Ishikawa (cell line): ENCODE results near the gene SORCS3.

ENCODE experiments used
- CEBPB ChIP-seq: IDR thresholded peaks from 2 replicates; pipeline ENCODE4 v1.6.1; 2012
- EP300 ChIP-seq: IDR thresholded peaks from 2 replicates; pipeline ENCODE4 v1.6.1; 2012; ENCODE audit warnings: borderline replicate concordance
- FOXM1 ChIP-seq: IDR thresholded peaks from 2 replicates; pipeline ENCODE4 v1.6.1; 2012; ENCODE audit warnings: low read depth, borderline replicate concordance
- TCF12 ChIP-seq: IDR thresholded peaks from 2 replicates; pipeline ENCODE4 v1.6.1; 2012; ENCODE audit warnings: low read depth
- YY1 ChIP-seq: IDR thresholded peaks from 2 replicates; pipeline ENCODE4 v1.6.1; 2012; ENCODE audit warnings: low read depth
- TF ChIP-seq, protein P1 (sequence below): IDR thresholded peaks from 2 replicates; pipeline ENCODE4 v1.6.1; 2012; ENCODE audit warnings: low read depth, mild to moderate bottlenecking
- TF ChIP-seq, protein P2 (sequence below): IDR thresholded peaks from 2 replicates; pipeline ENCODE4 v1.6.1; 2012
- TF ChIP-seq, protein P3 (sequence below): IDR thresholded peaks from 2 replicates; pipeline ENCODE4 v1.6.1; 2012

DNA sequence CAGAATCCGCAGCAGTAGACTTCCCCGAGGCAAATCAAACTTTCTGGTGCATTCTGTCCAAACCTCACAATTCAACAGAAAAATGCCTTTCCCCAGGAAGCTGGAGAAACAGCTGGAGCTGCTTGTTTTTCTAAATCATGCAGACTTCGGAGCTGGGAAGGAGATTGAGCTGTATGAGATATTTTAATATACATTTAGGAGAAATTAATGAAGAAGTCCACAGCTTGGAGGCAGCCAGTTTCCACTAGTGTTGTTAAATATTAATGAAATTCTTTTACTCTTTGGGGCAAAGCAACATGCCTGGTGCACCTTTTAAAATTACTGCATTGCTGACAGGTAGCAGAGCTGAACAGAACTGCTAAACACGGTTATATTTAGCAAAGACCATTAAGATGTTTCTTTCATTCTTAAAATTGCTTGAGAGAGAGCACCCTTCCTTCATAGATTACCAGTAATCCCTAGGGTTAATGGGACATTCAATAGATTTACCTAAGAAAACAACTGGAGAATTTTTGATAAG, 566.4 kb downstream of the SORCS3 start:
- TF ChIP-seq EP300 (no peak), YY1 (no peak), CEBPB (no peak), FOXM1 (no peak), TCF12 (no peak)
- TF ChIP-seq, protein P1, sequence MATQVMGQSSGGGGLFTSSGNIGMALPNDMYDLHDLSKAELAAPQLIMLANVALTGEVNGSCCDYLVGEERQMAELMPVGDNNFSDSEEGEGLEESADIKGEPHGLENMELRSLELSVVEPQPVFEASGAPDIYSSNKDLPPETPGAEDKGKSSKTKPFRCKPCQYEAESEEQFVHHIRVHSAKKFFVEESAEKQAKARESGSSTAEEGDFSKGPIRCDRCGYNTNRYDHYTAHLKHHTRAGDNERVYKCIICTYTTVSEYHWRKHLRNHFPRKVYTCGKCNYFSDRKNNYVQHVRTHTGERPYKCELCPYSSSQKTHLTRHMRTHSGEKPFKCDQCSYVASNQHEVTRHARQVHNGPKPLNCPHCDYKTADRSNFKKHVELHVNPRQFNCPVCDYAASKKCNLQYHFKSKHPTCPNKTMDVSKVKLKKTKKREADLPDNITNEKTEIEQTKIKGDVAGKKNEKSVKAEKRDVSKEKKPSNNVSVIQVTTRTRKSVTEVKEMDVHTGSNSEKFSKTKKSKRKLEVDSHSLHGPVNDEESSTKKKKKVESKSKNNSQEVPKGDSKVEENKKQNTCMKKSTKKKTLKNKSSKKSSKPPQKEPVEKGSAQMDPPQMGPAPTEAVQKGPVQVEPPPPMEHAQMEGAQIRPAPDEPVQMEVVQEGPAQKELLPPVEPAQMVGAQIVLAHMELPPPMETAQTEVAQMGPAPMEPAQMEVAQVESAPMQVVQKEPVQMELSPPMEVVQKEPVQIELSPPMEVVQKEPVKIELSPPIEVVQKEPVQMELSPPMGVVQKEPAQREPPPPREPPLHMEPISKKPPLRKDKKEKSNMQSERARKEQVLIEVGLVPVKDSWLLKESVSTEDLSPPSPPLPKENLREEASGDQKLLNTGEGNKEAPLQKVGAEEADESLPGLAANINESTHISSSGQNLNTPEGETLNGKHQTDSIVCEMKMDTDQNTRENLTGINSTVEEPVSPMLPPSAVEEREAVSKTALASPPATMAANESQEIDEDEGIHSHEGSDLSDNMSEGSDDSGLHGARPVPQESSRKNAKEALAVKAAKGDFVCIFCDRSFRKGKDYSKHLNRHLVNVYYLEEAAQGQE: no peak
- TF ChIP-seq, protein P2, sequence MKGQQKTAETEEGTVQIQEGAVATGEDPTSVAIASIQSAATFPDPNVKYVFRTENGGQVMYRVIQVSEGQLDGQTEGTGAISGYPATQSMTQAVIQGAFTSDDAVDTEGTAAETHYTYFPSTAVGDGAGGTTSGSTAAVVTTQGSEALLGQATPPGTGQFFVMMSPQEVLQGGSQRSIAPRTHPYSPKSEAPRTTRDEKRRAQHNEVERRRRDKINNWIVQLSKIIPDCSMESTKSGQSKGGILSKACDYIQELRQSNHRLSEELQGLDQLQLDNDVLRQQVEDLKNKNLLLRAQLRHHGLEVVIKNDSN: no peak
- TF ChIP-seq, protein P3, sequence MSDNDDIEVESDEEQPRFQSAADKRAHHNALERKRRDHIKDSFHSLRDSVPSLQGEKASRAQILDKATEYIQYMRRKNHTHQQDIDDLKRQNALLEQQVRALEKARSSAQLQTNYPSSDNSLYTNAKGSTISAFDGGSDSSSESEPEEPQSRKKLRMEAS: no peak
